ENCODE data around the gene TRIM74. TPM values are rescaled to one million over a fixed set of nuclear protein-coding genes. Genes with fewer than 3 reads are reported as not detected.
A peak's percentile ranks its signal among the peaks of the same experiment; 100 is the strongest.
"Not testable (repeated sequence)": the region's sequence is repeated elsewhere in the genome, so short reads cannot be mapped to it uniquely, and the experiment has no call there.

Gene TRIM74
- total and polyA plus RNA-seq, 2 donors (not counting 3 experiments of a cell fraction or from before 2014, with no cell fraction given) = 0.07 to 0.58 TPM

DNA sequence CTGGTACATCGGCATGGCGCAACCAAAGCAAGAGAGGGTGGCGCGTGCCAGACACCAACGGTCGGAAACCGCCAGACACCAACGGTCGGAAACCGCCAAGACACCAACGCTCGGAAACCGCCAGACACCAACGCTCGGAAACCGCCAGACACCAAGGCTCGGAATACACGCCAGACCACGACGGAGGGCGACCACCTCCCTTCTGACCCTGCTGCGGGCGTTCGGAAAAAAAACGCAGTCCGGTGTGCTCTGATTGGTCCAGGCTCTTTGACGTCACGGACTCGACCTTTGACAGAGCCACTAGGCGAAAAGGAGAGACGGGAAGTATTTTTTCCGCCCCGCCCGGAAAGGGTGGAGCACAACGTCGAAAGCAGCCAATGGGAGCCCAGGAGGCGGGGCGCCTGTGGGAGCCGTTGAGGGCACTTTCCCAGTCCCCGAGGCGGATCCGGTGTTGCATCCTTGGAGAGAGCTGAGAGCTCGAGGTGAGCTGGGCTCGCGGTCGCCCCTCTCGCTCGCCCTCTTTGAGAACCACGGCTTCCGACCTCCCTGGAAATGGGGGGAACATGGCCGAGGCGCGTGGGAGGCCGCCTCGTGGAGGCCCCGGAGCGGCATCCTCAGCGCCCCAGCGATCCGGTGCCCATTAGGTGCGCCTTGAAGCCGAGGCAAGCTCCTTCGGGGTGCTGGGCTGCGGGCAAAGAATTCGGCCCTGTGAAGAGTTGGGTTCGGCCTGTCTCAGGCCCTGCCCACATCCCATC, 36.6 kb upstream of the TRIM74 start:
- intact Hi-C loops (cut with micrococcal nuclease); H3K9ac ChIP-seq (replicated peaks; ENCODE audit: extremely low read depth, insufficient read depth, low read length); H3K4me2 ChIP-seq (ENCODE audit: insufficient read depth, low read length); BruUV-seq (replicated peaks); H3K27me3 ChIP-seq (ENCODE audit: control insufficient read depth in 2 of 2, insufficient read depth in 2 of 2, low read length in 2 of 2); H4K20me1 ChIP-seq (replicated peaks; ENCODE audit: control insufficient read depth, extremely low read depth, insufficient read depth, low read length); H3K36me3 ChIP-seq (ENCODE audit: control insufficient read depth in 2 of 2, extremely low read depth in 1 of 2, insufficient read depth in 2 of 2, low read length in 2 of 2); H3K9me3 ChIP-seq (replicated peaks; ENCODE audit: control insufficient read depth, insufficient read depth, low read length); CTCF ChIA-PET; H3K79me2 ChIP-seq (ENCODE audit: control insufficient read depth, insufficient read depth, low read length); POLR2A ChIA-PET; dilution Hi-C loops (cut with MboI; ENCODE audit: extremely low pct_ligation_motif_present, low sequenced_read_pairs); H3K9me1 ChIP-seq (replicated peaks; ENCODE audit: control insufficient read depth, extremely low read depth, insufficient read depth, low read length); FAIRE-seq; H3K4me1 ChIP-seq (ENCODE audit: control insufficient read depth, extremely low read depth, insufficient read depth, low read length): not testable (repeated sequence)
- peak overlapping the region in 2 of 3 experiments; percentile 52 to 58 for H3K4me3 ChIP-seq (replicated peaks in 1 of 3; ENCODE audit: insufficient read depth in 1 of 3, low read depth in 1 of 3, low read length in 3 of 3)
- H3K27ac ChIP-seq (ENCODE audit: insufficient read depth, low read depth, low read length) = peak overlapping the region; percentile 34
- peak; percentile 88 for DNase-seq (ENCODE audit: low read depth, low spot score)
- peak; percentile 53 for TF ChIP-seq POLR2AphosphoS5 (IDR thresholded peaks at IDR 0.05; ENCODE audit: insufficient read depth, low read depth, low read length)
- TF ChIP-seq POLR2A (IDR thresholded peaks at IDR 0.05; ENCODE audit: low read depth, low read length) = peak; percentile 84
- H2AFZ ChIP-seq (ENCODE audit: low read depth, low read length) = peak overlapping the region; percentile 77

DNA sequence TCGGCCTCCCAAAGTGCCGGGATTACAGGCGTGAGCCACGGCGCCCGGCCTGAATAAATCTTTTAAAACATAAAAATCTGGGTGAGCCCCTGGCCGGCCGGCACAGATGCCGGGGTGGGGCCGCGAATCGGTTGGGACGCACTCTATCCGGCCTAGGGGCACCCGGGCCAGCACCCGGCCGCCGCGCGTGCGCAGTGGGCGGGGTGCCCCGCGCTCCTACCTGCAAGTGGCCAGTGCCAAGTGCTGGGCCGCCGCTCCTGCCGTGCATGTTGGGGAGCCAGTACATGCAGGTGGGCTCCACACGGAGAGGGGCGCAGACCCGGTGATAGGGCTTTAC, 36.1 kb upstream of the TRIM74 start:
- H3K36me3 ChIP-seq (ENCODE audit: control insufficient read depth in 2 of 2, extremely low read depth in 1 of 2, insufficient read depth in 2 of 2, low read length in 2 of 2); H3K4me1 ChIP-seq (ENCODE audit: control insufficient read depth, extremely low read depth, insufficient read depth, low read length); intact Hi-C loops (cut with micrococcal nuclease); CTCF ChIA-PET; FAIRE-seq; dilution Hi-C loops (cut with MboI; ENCODE audit: extremely low pct_ligation_motif_present, low sequenced_read_pairs); H3K27me3 ChIP-seq (ENCODE audit: control insufficient read depth in 2 of 2, insufficient read depth in 2 of 2, low read length in 2 of 2); H4K20me1 ChIP-seq (replicated peaks; ENCODE audit: control insufficient read depth, extremely low read depth, insufficient read depth, low read length); H3K9ac ChIP-seq (replicated peaks; ENCODE audit: extremely low read depth, insufficient read depth, low read length); H3K79me2 ChIP-seq (ENCODE audit: control insufficient read depth, insufficient read depth, low read length); H3K9me1 ChIP-seq (replicated peaks; ENCODE audit: control insufficient read depth, extremely low read depth, insufficient read depth, low read length); DNase-seq (ENCODE audit: low read depth, low spot score); POLR2A ChIA-PET; H3K9me3 ChIP-seq (replicated peaks; ENCODE audit: control insufficient read depth, insufficient read depth, low read length); H3K4me2 ChIP-seq (ENCODE audit: insufficient read depth, low read length): not testable (repeated sequence)
- peak overlapping the region; percentile 23 for H3K27ac ChIP-seq (ENCODE audit: insufficient read depth, low read depth, low read length)
- peak overlapping the region in 2 of 3 experiments; percentile 33 to 42 for H3K4me3 ChIP-seq (replicated peaks in 1 of 3; ENCODE audit: insufficient read depth in 1 of 3, low read depth in 1 of 3, low read length in 3 of 3)
- BruUV-seq (replicated peaks) = TSS peak; percentile 78
- H2AFZ ChIP-seq (ENCODE audit: low read depth, low read length) = peak overlapping the region; percentile 77

DNA sequence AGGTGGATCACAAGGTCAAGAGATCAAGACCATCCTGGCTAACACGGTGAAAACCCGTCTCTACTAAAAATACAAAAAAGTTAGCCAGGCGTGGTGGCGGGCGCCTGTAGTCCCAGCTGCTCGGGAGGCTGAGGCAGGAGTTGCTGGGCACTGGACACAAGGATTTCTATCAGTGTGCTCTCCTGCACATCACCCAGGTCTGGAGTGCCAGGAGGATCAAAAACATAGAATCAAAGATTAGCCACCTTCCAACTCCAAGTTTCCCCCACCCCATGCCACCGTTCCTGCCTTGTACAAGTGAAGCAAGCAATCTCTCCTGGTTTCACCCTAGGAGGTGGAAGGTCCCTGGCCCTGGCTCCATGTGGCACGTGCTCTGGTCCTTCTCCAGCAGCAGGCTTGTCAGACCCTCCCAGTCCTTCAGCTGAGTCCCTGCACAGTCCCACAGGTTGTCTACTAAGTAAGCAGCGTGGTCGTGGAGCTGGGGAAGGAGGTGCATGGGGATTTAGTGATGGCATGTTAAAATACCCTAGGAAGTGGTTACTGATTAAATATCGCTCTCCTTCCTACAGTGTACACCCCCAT, 28.7 kb upstream of the TRIM74 start:
- BruUV-seq (replicated peaks); H3K79me2 ChIP-seq (ENCODE audit: control insufficient read depth, insufficient read depth, low read length); H3K4me3 ChIP-seq (replicated peaks in 1 of 3; ENCODE audit: insufficient read depth in 1 of 3, low read depth in 1 of 3, low read length in 3 of 3); H3K9ac ChIP-seq (replicated peaks; ENCODE audit: extremely low read depth, insufficient read depth, low read length); H3K4me2 ChIP-seq (ENCODE audit: insufficient read depth, low read length); H3K36me3 ChIP-seq (ENCODE audit: control insufficient read depth in 2 of 2, extremely low read depth in 1 of 2, insufficient read depth in 2 of 2, low read length in 2 of 2); H3K27ac ChIP-seq (ENCODE audit: insufficient read depth, low read depth, low read length); dilution Hi-C loops (cut with MboI; ENCODE audit: extremely low pct_ligation_motif_present, low sequenced_read_pairs); H3K9me1 ChIP-seq (replicated peaks; ENCODE audit: control insufficient read depth, extremely low read depth, insufficient read depth, low read length); H2AFZ ChIP-seq (ENCODE audit: low read depth, low read length); H4K20me1 ChIP-seq (replicated peaks; ENCODE audit: control insufficient read depth, extremely low read depth, insufficient read depth, low read length); H3K9me3 ChIP-seq (replicated peaks; ENCODE audit: control insufficient read depth, insufficient read depth, low read length); FAIRE-seq; H3K27me3 ChIP-seq (ENCODE audit: control insufficient read depth in 2 of 2, insufficient read depth in 2 of 2, low read length in 2 of 2); DNase-seq (ENCODE audit: low read depth, low spot score); H3K4me1 ChIP-seq (ENCODE audit: control insufficient read depth, extremely low read depth, insufficient read depth, low read length); intact Hi-C loops (cut with micrococcal nuclease); CTCF ChIA-PET; POLR2A ChIA-PET: not testable (repeated sequence)

DNA sequence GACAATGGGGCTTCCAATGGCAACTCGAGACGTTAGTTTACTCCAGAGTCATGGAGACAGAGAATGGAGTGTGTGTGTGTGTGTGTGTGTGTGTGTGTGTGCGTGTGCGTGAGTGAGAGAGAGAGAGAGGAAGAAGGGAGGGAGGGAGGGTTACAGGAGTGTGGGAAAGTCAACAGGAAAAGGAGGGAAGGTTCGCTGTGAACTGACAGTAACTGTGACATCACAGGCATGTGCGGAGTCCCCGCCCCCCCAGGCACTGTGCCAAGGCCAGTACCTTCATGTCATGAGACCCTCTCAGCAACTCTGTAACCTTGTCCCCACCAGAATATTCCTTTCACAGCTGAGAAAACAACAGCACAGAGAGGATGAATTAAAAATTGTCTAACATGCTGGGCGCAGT, 28.2 kb upstream of the TRIM74 start:
- CTCF ChIA-PET; DNase-seq (ENCODE audit: low read depth, low spot score); H3K4me2 ChIP-seq (ENCODE audit: insufficient read depth, low read length); H2AFZ ChIP-seq (ENCODE audit: low read depth, low read length); H3K9me1 ChIP-seq (replicated peaks; ENCODE audit: control insufficient read depth, extremely low read depth, insufficient read depth, low read length); H4K20me1 ChIP-seq (replicated peaks; ENCODE audit: control insufficient read depth, extremely low read depth, insufficient read depth, low read length); dilution Hi-C loops (cut with MboI; ENCODE audit: extremely low pct_ligation_motif_present, low sequenced_read_pairs); BruUV-seq (replicated peaks); intact Hi-C loops (cut with micrococcal nuclease); H3K4me3 ChIP-seq (replicated peaks in 1 of 3; ENCODE audit: insufficient read depth in 1 of 3, low read depth in 1 of 3, low read length in 3 of 3); H3K36me3 ChIP-seq (ENCODE audit: control insufficient read depth in 2 of 2, extremely low read depth in 1 of 2, insufficient read depth in 2 of 2, low read length in 2 of 2); POLR2A ChIA-PET; H3K27ac ChIP-seq (ENCODE audit: insufficient read depth, low read depth, low read length); FAIRE-seq; H3K27me3 ChIP-seq (ENCODE audit: control insufficient read depth in 2 of 2, insufficient read depth in 2 of 2, low read length in 2 of 2); H3K79me2 ChIP-seq (ENCODE audit: control insufficient read depth, insufficient read depth, low read length); H3K9ac ChIP-seq (replicated peaks; ENCODE audit: extremely low read depth, insufficient read depth, low read length); H3K9me3 ChIP-seq (replicated peaks; ENCODE audit: control insufficient read depth, insufficient read depth, low read length); H3K4me1 ChIP-seq (ENCODE audit: control insufficient read depth, extremely low read depth, insufficient read depth, low read length): not testable (repeated sequence)
